ENCODE data around the gene F2RL3.

- TF ChIP-seq CTCF (IDR thresholded peaks at IDR 0.05 in 4 of 5, conservative IDR thresholded peaks at IDR 0.05 in 1 of 5) (no peak), POLR2A (IDR thresholded peaks at IDR 0.05) (no peak)
Observed at GRCh38 chr19:16876904-16877361, 11.9 kb upstream of the F2RL3 start.
